Hepatocyte (in vitro differentiated cells): ENCODE results near the gene RIPOR1. TPM values are rescaled to one million over a fixed set of nuclear protein-coding genes. Genes with fewer than 3 reads are reported as not detected.

Experiments used
- DNase-seq: peaks from one replicate; pipeline ENCODE4 v3.0.0-alpha.2; 2016; ENCODE audit warnings: low spot score
- H2AFZ ChIP-seq: fragments of 200-600 bp; sonication (generic); 2 replicates; pipeline ENCODE4 v1.6.0; 2016; ENCODE audit warnings: antibody characterized with exemption, mild to moderate bottlenecking
- H3K27ac ChIP-seq: fragments of 200-600 bp; sonication (generic); 2 replicates; pipeline ENCODE4 v1.5.1; 2016; ENCODE audit warnings: mild to moderate bottlenecking
- H3K27me3 ChIP-seq: fragments of 200-600 bp; sonication (generic); 2 replicates; pipeline ENCODE4 v1.6.1; 2016
- H3K36me3 ChIP-seq: fragments of 200-600 bp; sonication (generic); replicated peaks from 2 replicates; pipeline ENCODE4 v1.5.1; 2016; ENCODE audit warnings: low read depth; ENCODE audit not compliant: insufficient read depth
- H3K4me1 ChIP-seq: fragments of 200-600 bp; sonication (generic); 2 replicates; pipeline ENCODE4 v1.5.1; 2016; ENCODE audit warnings: mild to moderate bottlenecking, moderate library complexity; ENCODE audit not compliant: insufficient read depth
- H3K4me2 ChIP-seq: fragments of 200-600 bp; sonication (generic); 2 replicates; pipeline ENCODE4 v1.6.0; 2016
- H3K4me3 ChIP-seq: fragments of 200-600 bp; sonication (generic); 2 replicates; pipeline ENCODE4 v1.5.1; 2016; ENCODE audit warnings: mild to moderate bottlenecking
- H3K79me2 ChIP-seq: fragments of 200-600 bp; sonication (generic); 2 replicates; pipeline ENCODE4 v1.6.0; 2017; ENCODE audit warnings: mild to moderate bottlenecking
- H3K9me2 ChIP-seq: fragments of 200-600 bp; sonication (generic); replicated peaks from 2 replicates; pipeline ENCODE4 v1.6.0; 2017; ENCODE audit warnings: mild to moderate bottlenecking; ENCODE audit not compliant: insufficient read depth
- H3K9me3 ChIP-seq: fragments of 200-600 bp; sonication (generic); 2 replicates; pipeline ENCODE4 v1.5.1; 2016; ENCODE audit warnings: low read depth, mild to moderate bottlenecking
- H4K20me1 ChIP-seq: fragments of 200-600 bp; sonication (generic); 2 replicates; pipeline ENCODE4 v1.6.0; 2016; ENCODE audit warnings: mild to moderate bottlenecking; ENCODE audit not compliant: insufficient read depth, poor library complexity, severe bottlenecking
- EZH2 ChIP-seq: fragments of 200-600 bp; sonication (generic); IDR thresholded peaks from 2 replicates; pipeline ENCODE4 v1.6.1; 2016; ENCODE audit warnings: antibody characterized with exemption, mild to moderate bottlenecking, borderline replicate concordance
- EZH2phosphoT487 ChIP-seq: fragments of 200-600 bp; sonication (generic); IDR thresholded peaks from one replicate; pipeline ENCODE4 v1.6.1; 2018; ENCODE audit warnings: antibody characterized with exemption, mild to moderate bottlenecking, low read depth, moderate library complexity; ENCODE audit not compliant: unreplicated experiment, severe bottlenecking
- WGBS: methylation state at CpG from one replicate; pipeline ENCODE4 v1.1.6; 2016; ENCODE audit warnings: low lambda C conversion rate; ENCODE audit errors: missing lambda C conversion rate; 5-methylcytosine and 5-hydroxymethylcytosine counted together
- polyA plus RNA-seq: library from polyadenylated mRNA; unstranded; fragments of >200 nt; fragmentation: Nextera tagmentation; extraction: Ambion mirVana; gene quantifications from 2 replicates; pipeline ENCODE4 v1.2.1, GENCODE V29; 2016
- total RNA-seq: library from RNA; depleted of rRNA; stranded (reverse); fragments of >200 nt; gene quantifications from 2 replicates; pipeline ENCODE4 v1.2.3, GENCODE V29; 2014
- TF ChIP-seq, protein P1 (sequence below): fragments of 200-600 bp; sonication (generic); IDR thresholded peaks from 2 replicates; pipeline ENCODE4 v1.5.1; 2016; ENCODE audit warnings: antibody characterized with exemption, mild to moderate bottlenecking; ENCODE audit not compliant: poor library complexity

The RIPOR1 gene
- total and polyA plus RNA-seq, 2 experiments from 2014 or later: 12.5 to 38.3 TPM

DNA sequence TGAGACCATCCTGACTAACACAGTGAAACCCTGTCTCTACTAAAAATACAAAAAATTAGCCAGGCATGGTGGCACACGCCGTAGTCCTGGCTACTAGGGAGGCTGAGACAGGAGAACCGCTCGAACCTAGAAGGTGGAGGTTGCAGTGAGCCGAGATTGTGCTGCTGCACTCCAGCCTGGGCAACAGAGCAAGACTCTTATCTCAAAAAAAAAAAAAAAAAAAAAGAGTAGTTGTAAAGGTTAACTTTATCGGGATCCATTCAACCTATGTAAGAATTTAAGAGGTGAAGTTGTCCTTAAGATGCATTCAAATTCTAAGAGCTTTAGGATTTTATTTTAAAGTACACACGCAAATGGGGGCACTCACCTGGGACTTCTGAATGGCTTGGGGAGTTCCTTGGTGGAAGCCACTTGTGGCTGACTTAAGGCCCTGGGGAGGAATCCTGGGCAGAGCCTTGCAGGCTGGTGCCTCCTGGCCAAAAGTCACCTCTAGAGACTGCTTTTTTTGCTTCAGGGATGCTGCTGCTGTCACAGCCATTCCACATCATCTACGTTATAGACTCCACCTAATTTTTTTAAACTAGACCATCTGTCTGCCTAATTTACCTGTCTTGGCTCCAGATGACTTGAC lies 37.0 kb downstream of the RIPOR1 start:
- Histone ChIP-seq H3K9me3 (no peaks in the 10 kb centered on the region), H2AFZ (no peak overlapping the region), H3K4me2 (no peak overlapping the region), H3K4me3 (no peak overlapping the region), H3K79me2 (peaks cover 79% of the 10 kb centered on the region), H3K27ac (no peak overlapping the region), H3K4me1 (peaks cover 16% of the 10 kb centered on the region), H4K20me1 (peaks cover 72% of the 10 kb centered on the region), H3K9me2 (no peaks in the 10 kb centered on the region), H3K27me3 (no peaks in the 10 kb centered on the region), H3K36me3 (no peaks in the 10 kb centered on the region)
- no peak for TF ChIP-seq EZH2
- no peak for TF ChIP-seq EZH2phosphoT487
- TF ChIP-seq, protein P1, sequence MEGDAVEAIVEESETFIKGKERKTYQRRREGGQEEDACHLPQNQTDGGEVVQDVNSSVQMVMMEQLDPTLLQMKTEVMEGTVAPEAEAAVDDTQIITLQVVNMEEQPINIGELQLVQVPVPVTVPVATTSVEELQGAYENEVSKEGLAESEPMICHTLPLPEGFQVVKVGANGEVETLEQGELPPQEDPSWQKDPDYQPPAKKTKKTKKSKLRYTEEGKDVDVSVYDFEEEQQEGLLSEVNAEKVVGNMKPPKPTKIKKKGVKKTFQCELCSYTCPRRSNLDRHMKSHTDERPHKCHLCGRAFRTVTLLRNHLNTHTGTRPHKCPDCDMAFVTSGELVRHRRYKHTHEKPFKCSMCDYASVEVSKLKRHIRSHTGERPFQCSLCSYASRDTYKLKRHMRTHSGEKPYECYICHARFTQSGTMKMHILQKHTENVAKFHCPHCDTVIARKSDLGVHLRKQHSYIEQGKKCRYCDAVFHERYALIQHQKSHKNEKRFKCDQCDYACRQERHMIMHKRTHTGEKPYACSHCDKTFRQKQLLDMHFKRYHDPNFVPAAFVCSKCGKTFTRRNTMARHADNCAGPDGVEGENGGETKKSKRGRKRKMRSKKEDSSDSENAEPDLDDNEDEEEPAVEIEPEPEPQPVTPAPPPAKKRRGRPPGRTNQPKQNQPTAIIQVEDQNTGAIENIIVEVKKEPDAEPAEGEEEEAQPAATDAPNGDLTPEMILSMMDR: no peak
- 96% methylated on average over 8 of the region's 8 CpGs for WGBS
- no peak for DNase-seq

DNA sequence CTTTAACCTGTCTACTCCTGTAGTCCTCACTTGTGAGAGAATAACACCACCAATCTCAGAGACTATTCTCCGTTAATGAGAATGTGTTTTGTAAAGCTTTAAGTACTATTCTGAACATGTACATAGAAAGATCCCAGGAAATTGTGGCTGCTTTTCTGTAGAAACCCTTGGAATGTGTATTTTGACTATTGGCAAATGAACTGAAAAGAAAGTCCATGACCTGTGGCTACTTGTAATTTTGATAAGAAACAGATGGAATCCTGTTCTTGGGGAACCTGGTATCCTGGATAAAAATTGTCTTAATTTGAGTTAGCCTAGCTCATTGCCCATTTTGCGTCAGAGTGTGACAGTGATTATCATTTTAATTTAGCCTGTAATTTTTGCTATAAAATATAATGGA lies 42.8 kb downstream of the RIPOR1 start:
- Histone ChIP-seq H3K4me2 (no peak overlapping the region), H3K4me1 (peaks cover 4% of the 10 kb centered on the region), H3K27ac (no peak overlapping the region), H3K4me3 (no peak overlapping the region), H2AFZ (no peak overlapping the region), H3K9me3 (no peaks in the 10 kb centered on the region), H3K79me2 (peaks cover 100% of the 10 kb centered on the region), H3K36me3 (peaks cover 5% of the 10 kb centered on the region), H4K20me1 (peaks cover 65% of the 10 kb centered on the region), H3K9me2 (no peaks in the 10 kb centered on the region), H3K27me3 (no peaks in the 10 kb centered on the region)
- TF ChIP-seq, protein P1: no peak
- TF ChIP-seq EZH2phosphoT487: no peak
- TF ChIP-seq EZH2: no peak
- 83% methylated on average over 2 of the region's 2 CpGs for WGBS
- DNase-seq: no peak

GRCh38 chr16:67571981-67572431 lies 43.4 kb downstream of the RIPOR1 start:
- no peaks in the 10 kb centered on the region for H3K9me3 ChIP-seq
- H3K4me1 ChIP-seq: peaks cover 4% of the 10 kb centered on the region
- H3K36me3 ChIP-seq: peaks cover 5% of the 10 kb centered on the region
- H3K27ac ChIP-seq: no peak overlapping the region
- 89% methylated on average over 4 of the region's 4 CpGs for WGBS
- peaks cover 100% of the 10 kb centered on the region for H3K79me2 ChIP-seq
- no peak overlapping the region for H3K4me3 ChIP-seq
- no peak overlapping the region for H2AFZ ChIP-seq
- H3K9me2 ChIP-seq: no peaks in the 10 kb centered on the region
- peaks cover 59% of the 10 kb centered on the region for H4K20me1 ChIP-seq
- TF ChIP-seq EZH2phosphoT487 (no peak), EZH2 (no peak)
- TF ChIP-seq, protein P1: no peak
- H3K27me3 ChIP-seq: no peaks in the 10 kb centered on the region
- DNase-seq: no peak
- no peak overlapping the region for H3K4me2 ChIP-seq
